ENCODE measurements around the gene LCN6. TPM values are rescaled to one million over a fixed set of nuclear protein-coding genes. Genes with fewer than 3 reads are reported as not detected.
A peak's percentile ranks its signal among the peaks of the same experiment; 100 is the strongest.

Gene LCN6
- total and polyA plus RNA-seq, 2 of the 13 experiments (the other 11 are each of a cell fraction or from before 2014, with no cell fraction given): not detected

DNA sequence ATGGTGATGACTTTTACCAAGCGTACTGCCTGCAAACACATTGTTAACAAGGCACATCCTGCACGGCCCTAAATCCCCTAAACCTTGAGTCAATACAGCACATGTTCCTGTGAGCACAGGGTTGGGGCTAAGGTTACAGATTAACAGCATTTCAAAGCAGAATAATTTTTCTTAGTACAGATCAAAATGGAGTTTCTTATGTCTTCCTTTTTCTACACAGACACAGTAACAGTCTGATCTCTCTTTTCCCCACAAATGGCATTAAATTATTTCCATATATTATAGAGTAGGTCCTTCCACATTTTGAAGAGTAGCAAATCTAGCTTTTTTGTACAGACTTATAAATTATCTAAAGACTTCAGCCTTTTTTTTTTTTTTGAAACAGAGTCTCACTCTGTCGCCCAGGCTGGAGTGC lies 41.2 kb upstream of the LCN6 start (continued):
- TF ChIP-seq ARID5B (CRISPR knock-in tag; IDR thresholded peaks at IDR 0.05) (no peak; the same call in 1 of the 2 replicates), JUNB (CRISPR knock-in tag; IDR thresholded peaks at IDR 0.05; ENCODE audit: borderline replicate concordance) (no peak), SIN3A (IDR thresholded peaks at IDR 0.05; ENCODE audit: borderline replicate concordance, low read depth, low read length) (no peak), DRAP1 (CRISPR knock-in tag; IDR thresholded peaks at IDR 0.05) (peak; percentile 92), RFX5 (IDR thresholded peaks at IDR 0.05; ENCODE audit: low read depth, low read length) (no peak), AHDC1 (CRISPR knock-in tag; IDR thresholded peaks at IDR 0.05; ENCODE audit: borderline replicate concordance) (peak; percentile 29; the same call in 1 of the 2 replicates), ZNF3 (CRISPR knock-in tag; IDR thresholded peaks at IDR 0.05) (no peak), GMEB2 (CRISPR knock-in tag; IDR thresholded peaks at IDR 0.05; ENCODE audit: low read depth) (no peak), ZNF564 (CRISPR knock-in tag; IDR thresholded peaks at IDR 0.05) (no peak), AFF4 (CRISPR knock-in tag; IDR thresholded peaks at IDR 0.05) (no peak), HMG20B (CRISPR knock-in tag; conservative IDR thresholded peaks at IDR 0.05) (no peak), FOSL2 (CRISPR knock-in tag; IDR thresholded peaks at IDR 0.05) (peak; percentile 5; the same call in 1 of the 2 replicates), ZNF383 (CRISPR knock-in tag; IDR thresholded peaks at IDR 0.05; ENCODE audit: borderline replicate concordance) (no peak)
